ENCODE results near the gene NR5A1.

DNA sequence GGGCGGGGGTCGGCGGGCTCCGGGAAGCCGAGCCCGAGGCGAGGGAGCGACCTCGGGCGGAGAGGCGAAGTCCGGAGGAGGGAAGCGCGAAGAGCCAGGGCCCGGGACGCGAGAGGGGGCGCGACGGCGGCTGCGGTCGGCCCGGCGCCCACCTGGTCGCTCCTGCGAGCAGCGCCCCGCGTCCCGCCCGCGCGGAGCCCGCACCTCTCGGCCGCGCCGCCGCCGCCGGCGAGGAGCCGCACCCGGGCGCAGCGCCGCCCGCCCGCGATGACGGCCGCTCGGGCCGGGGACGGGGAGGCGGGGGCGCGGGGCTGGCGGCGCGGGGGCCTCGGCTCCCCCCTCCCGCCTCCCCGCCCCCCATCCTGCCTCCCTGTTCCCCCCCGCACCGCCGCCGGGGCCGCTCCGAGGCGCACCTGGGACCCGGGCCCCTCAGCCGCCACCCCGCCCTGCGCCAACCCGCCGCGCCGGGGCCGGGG, 2.6 kb downstream of the NR5A1 start:
- TF ChIP-seq, protein P1, sequence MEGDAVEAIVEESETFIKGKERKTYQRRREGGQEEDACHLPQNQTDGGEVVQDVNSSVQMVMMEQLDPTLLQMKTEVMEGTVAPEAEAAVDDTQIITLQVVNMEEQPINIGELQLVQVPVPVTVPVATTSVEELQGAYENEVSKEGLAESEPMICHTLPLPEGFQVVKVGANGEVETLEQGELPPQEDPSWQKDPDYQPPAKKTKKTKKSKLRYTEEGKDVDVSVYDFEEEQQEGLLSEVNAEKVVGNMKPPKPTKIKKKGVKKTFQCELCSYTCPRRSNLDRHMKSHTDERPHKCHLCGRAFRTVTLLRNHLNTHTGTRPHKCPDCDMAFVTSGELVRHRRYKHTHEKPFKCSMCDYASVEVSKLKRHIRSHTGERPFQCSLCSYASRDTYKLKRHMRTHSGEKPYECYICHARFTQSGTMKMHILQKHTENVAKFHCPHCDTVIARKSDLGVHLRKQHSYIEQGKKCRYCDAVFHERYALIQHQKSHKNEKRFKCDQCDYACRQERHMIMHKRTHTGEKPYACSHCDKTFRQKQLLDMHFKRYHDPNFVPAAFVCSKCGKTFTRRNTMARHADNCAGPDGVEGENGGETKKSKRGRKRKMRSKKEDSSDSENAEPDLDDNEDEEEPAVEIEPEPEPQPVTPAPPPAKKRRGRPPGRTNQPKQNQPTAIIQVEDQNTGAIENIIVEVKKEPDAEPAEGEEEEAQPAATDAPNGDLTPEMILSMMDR (IDR thresholded peaks at IDR 0.05; ENCODE audit: insufficient read depth, low read length, poor library complexity, severe bottlenecking) = no peak
- TF ChIP-seq EZH2phosphoT487 (conservative IDR thresholded peaks at IDR 0.05; ENCODE audit: low read length) = no peak
